Osteoblast (primary cell): ENCODE results near the gene TM9SF3. TPM values are rescaled to one million over a fixed set of nuclear protein-coding genes. Genes with fewer than 3 reads are reported as not detected.

Source experiments
- DNase-seq: peaks from one replicate; pipeline ENCODE4 v3.0.0; 2011; ENCODE audit warnings: low spot score, mixed read lengths; ENCODE audit not compliant: insufficient read length; ENCODE audit errors: missing footprints
- H2AFZ ChIP-seq: 2 replicates; pipeline ENCODE4 v1.6.0; 2011; ENCODE audit warnings: mild to moderate bottlenecking, low read length
- H3K27ac ChIP-seq: 2 replicates; pipeline ENCODE4 v1.5.1; 2011; ENCODE audit warnings: mild to moderate bottlenecking, low read depth, low read length, moderate library complexity
- H3K27me3 ChIP-seq: 2 replicates; pipeline ENCODE4 v1.6.0; 2012; ENCODE audit warnings: mild to moderate bottlenecking, control low read depth, inconsistent platforms, low read length, moderate library complexity; ENCODE audit not compliant: insufficient read depth
- H3K36me3 ChIP-seq: 2 replicates; pipeline ENCODE4 v1.5.1; 2011; ENCODE audit warnings: mild to moderate bottlenecking, low read length, control low read depth, moderate library complexity; ENCODE audit not compliant: insufficient read depth
- H3K4me1 ChIP-seq: 2 replicates; pipeline ENCODE4 v1.5.1; 2011; ENCODE audit warnings: mild to moderate bottlenecking, low read length, control low read depth, moderate library complexity; ENCODE audit not compliant: insufficient read depth
- H3K4me2 ChIP-seq: 2 replicates; pipeline ENCODE4 v1.6.0; 2011; ENCODE audit warnings: mild to moderate bottlenecking, low read length; ENCODE audit not compliant: insufficient read depth
- H3K4me3 ChIP-seq: fragments of 200-600 bp; sonication (generic); 3 replicates; pipeline ENCODE4 v1.5.1; 2012; ENCODE audit warnings: mild to moderate bottlenecking, low read length, inconsistent platforms; ENCODE audit not compliant: insufficient read depth
- H3K79me2 ChIP-seq: 2 replicates; pipeline ENCODE4 v1.6.0; 2012; ENCODE audit warnings: mild to moderate bottlenecking, low read length, control low read depth, inconsistent platforms; ENCODE audit not compliant: insufficient read depth
- H3K9me3 ChIP-seq: 2 replicates; pipeline ENCODE4 v1.5.1; 2011; ENCODE audit warnings: low read depth, low read length, control low read depth
- H4K20me1 ChIP-seq: 2 replicates; pipeline ENCODE4 v1.6.0; 2012; ENCODE audit warnings: mild to moderate bottlenecking, low read length, control low read depth; ENCODE audit not compliant: insufficient read depth
- small RNA-seq: library from RNA; depleted of rRNA; stranded (forward); fragments of <200 nt; gene quantifications from one replicate; pipeline ENCODE3, GENCODE V24; 2012
- total RNA-seq: library from RNA; depleted of rRNA; stranded (reverse); fragments of >200 nt; gene quantifications from 2 replicates; pipeline ENCODE4 v1.2.3, GENCODE V29; 2012
- TF ChIP-seq, protein P1 (sequence below): IDR thresholded peaks from 2 replicates; pipeline ENCODE4 v1.5.1; 2011; ENCODE audit warnings: mild to moderate bottlenecking, low read depth, low read length, moderate library complexity; ENCODE audit errors: extremely low read depth

The TM9SF3 gene
- total RNA-seq, 1 donor, result 124 TPM

DNA sequence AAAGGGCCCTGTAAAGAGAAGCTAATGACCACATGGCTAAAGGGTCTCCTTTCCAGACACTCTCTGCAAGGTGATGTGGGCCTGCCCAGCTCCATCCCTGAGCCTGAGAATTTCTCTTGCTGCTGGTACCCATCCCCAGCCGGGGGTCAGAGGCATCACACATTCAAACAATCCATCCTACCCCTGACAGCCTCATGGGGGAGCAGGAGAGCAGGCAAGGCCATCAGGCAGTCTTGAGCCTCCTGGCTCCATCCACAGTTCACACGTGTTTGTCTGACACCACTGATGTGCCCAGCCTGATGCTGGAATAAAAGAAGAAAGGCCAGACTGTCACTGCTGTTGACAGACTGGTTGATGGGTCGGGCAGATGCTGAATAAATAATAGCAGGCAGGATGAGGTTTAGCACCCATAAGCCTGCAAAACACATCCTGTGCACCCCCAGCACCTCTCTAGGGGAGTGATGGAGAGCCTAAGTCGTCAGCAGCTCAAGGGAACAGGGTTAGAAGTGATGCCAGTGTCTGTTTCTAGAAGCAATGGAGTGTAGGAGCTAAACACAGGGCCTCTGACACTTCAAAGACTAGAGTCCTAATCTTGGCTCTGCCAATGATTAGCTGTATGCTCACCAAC, 116.6 kb downstream of the TM9SF3 start:
- no peaks in the 10 kb centered on the region for H3K36me3 ChIP-seq
- H2AFZ ChIP-seq, result no peak overlapping the region
- H3K4me3 ChIP-seq, result no peak overlapping the region
- H3K4me1 ChIP-seq, result no peaks in the 10 kb centered on the region
- TF ChIP-seq, protein P1, sequence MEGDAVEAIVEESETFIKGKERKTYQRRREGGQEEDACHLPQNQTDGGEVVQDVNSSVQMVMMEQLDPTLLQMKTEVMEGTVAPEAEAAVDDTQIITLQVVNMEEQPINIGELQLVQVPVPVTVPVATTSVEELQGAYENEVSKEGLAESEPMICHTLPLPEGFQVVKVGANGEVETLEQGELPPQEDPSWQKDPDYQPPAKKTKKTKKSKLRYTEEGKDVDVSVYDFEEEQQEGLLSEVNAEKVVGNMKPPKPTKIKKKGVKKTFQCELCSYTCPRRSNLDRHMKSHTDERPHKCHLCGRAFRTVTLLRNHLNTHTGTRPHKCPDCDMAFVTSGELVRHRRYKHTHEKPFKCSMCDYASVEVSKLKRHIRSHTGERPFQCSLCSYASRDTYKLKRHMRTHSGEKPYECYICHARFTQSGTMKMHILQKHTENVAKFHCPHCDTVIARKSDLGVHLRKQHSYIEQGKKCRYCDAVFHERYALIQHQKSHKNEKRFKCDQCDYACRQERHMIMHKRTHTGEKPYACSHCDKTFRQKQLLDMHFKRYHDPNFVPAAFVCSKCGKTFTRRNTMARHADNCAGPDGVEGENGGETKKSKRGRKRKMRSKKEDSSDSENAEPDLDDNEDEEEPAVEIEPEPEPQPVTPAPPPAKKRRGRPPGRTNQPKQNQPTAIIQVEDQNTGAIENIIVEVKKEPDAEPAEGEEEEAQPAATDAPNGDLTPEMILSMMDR, result peak; percentile 65
- H4K20me1 ChIP-seq, result no peaks in the 10 kb centered on the region
- no peaks in the 10 kb centered on the region for H3K79me2 ChIP-seq
- no peak overlapping the region for H3K4me2 ChIP-seq
- no peak overlapping the region for H3K27ac ChIP-seq
- DNase-seq, result peak; percentile 88
- H3K27me3 ChIP-seq, result peaks cover 8% of the 10 kb centered on the region
- H3K9me3 ChIP-seq, result no peaks in the 10 kb centered on the region

DNA sequence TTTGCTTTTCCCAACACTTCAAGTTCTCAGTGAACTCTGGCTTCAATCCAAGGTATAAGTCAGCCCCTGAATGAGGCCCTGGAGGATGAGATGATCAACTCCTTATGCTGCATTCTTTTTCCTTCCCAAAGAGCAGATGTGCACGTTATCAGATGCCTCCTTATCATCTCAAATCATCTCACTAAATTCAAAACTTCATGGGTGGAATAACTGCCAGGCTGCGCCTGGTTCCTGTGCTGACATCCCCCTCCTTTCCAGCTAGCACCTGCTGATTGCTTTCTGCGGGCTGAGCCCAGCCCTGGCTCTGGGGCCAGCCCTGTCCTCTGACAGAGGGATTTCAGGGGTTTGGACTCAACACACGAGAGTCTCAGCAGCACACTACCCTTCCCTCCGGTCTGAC, 118.0 kb downstream of the TM9SF3 start:
- no peaks in the 10 kb centered on the region for H3K4me1 ChIP-seq
- H3K4me2 ChIP-seq, result no peak overlapping the region
- H3K4me3 ChIP-seq, result no peak overlapping the region
- H2AFZ ChIP-seq, result no peak overlapping the region
- H3K27me3 ChIP-seq, result peaks cover 8% of the 10 kb centered on the region
- H3K79me2 ChIP-seq, result no peaks in the 10 kb centered on the region
- no peaks in the 10 kb centered on the region for H4K20me1 ChIP-seq
- no peak for DNase-seq
- H3K36me3 ChIP-seq, result no peaks in the 10 kb centered on the region
- H3K27ac ChIP-seq, result no peak overlapping the region
- no peaks in the 10 kb centered on the region for H3K9me3 ChIP-seq
- TF ChIP-seq, protein P1, result no peak

Small RNA genes lying within 50 kb of the gene (small RNA-seq; reads per million reads assigned to genes)
- gene RNA5SP324, result not detected

Other genes with a start within 250 kb of the TM9SF3 start
- not detected in 2 replicates for gene OPALIN, start 228.0 kb downstream of the TM9SF3 start, total RNA-seq
- under 0.01 and 0.36 TPM in 2 replicates for gene TLL2, start 73.1 kb downstream of the TM9SF3 start, total RNA-seq
- gene PIK3AP1, start 133.5 kb upstream of the TM9SF3 start, total RNA-seq, result 0.36 and 0.88 TPM in 2 replicates
- 19.2 and 25.0 TPM in 2 replicates for gene LCOR, start 245.3 kb upstream of the TM9SF3 start, total RNA-seq